Activated CD4-positive, alpha-beta T cell treated with anti-CD3 and anti-CD28 coated beads for 4 hours (primary cell): Measurements from ENCODE around the gene AGAP1.

Experiments used
- DNase-seq, 2 donors: peaks; one replicate each; pipeline ENCODE4 v3.0.0-alpha.2; 2020

Gene AGAP1

DNA sequence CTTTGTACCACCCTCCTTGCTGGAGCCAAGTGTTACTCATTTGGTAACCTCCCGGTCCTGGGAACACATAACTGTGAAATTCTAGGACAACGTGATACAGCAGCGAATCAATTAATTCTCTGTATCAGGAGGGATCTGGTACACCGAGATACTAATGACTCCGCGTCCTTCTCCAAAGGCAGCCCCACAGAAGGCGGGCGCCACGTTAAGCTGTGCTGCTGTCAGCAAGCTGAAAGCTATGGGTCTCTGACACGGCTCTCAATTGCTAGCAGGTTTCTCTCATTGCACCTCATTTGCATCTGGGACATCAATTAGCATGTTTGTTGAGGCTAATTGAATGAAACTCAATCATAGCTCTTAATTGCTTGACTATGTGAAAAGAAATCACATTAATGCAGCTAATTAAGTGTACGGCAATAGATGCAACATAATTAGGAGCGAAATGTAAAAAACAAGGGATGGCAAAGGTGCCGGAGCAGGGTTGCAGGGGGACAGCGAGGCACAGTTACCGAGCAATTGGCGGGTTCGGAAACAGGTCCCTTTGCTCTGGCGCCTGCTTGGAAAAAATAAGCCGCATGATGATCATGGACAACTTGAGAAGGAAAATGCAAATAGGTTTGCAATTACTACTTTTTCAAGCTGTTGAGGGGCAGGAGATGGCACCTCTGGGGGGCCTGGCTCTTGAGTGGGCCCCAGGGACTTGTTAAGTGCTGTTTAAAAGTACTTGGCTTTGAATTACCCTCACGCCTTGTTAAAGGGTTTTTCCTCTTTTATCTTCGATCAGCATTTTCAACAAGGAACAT is 410.1 kb downstream of the AGAP1 start:
- DNase-seq, result no peak

DNA sequence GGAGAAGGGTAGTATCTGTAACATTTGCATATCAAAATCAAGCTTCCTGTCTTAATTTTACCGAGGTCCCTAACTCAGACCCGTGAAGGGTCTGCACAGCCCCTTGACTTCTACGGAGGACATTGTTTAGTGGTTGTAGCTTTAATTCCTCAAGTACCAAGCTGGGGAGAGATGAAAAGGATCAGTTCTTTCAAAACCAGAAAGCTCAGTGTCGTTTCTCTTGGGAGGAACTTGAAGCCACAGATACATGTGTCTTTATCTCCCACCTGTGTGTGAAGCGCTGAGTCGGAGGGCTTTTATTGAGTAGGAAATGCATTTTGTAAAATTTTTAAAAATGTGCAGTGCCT is 410.7 kb downstream of the AGAP1 start:
- no peak for DNase-seq

DNA sequence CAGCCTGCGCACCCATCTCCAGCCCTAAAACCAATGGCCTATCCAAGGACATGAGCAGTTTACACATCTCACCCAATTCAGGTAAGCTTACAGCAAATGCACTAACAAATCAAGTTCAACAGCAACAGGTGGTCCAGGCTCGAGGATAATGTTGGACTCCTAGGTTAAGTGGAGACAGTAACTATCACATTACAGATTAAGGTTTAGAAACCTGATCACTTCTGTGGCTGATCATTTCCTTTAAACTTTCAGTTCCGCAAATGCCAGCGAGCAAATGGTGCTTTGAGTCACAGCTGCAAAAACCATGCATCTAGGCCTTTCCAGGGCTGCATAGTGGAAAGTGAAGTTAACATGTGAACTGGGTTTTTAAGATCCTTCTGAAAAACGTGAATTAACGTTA is 415.0 kb downstream of the AGAP1 start:
- DNase-seq, result no peak

DNA sequence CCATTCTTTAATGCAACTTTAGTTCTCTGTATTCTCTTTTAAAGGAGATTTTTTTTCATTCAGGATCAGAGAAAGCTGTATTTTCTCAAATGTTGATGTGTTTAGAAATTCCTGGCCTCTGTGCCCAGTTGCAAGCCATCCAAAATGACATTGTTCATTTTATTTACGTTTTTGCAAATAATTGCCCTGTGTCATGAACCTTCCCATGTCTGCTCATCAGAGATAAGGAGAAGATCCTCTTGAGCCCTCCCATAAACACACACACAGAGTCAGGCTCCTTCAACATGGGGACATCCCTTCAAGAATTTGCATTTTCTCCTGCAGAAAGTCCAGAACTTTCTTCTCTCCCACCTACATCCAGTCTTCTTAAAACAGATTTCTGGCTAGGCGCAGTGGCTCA is 415.5 kb downstream of the AGAP1 start:
- DNase-seq, result no peak

DNA sequence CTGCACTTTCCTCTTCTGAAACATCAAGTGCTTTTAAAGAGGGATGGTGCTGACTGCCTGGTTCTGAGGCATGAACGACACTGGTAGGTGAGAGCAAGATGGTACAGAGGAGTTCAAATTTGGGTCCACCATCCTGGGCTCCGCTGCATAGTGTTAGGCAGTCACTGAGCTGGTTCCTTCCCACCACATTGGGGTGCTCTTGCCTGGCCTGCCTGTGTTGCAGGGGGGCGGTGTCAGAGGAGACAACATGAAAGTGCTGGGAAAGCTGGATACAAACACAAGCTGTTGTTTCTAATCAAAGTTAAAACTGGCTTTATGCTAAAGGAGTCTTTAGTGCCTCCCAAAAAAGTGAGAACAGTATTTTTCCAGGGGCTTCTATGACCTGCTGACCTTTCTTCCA is 416.2 kb downstream of the AGAP1 start:
- DNase-seq, result no peak

DNA sequence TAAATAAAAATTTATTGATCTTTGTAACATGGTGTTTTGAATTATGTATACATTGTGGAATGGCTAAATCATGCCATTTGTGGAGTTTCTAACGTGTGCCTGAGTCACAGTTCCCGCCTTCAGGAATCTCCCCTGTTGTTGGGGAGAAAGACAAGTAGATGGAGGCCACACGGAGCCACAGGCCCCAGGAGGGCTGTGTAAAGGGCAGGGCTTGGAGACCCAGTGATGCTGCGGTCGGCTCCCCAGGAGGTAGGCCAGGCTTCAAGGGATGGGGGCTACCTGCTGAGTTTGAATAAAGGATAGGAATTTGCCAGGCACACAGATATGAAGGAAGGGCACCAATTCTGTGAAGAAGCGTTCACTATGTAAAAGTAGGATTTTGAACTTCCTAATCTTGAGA is 417.3 kb downstream of the AGAP1 start:
- no peak for DNase-seq

DNA sequence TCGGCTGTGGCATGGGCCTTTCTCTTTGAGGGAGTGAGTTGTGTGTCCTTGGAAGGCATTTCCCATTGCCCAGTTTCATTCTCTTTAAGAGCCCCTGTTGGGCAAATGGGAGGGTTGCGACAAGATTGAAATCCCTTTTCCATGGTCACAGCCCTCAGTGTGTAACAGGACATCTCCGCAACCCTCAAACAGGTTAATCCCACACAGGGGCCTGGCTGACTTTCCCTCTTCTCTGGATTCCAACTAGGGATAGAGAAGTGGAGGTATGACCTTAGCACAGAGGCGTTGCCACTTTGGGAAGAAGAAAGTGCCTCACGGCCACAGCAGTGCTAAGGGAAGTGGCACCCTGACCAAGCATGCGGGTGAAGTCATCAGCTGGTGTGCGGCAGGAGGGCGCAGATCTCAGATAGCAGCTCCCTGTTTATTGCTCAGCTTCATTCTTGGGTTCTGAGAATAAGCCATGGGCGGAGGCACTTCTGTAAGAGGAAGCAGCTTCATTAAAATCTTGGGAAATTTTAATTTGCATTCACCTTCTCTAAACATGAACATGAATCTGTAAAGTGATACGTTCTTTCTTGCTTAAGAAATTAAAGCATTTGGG is 417.9 kb downstream of the AGAP1 start:
- no peak for DNase-seq

DNA sequence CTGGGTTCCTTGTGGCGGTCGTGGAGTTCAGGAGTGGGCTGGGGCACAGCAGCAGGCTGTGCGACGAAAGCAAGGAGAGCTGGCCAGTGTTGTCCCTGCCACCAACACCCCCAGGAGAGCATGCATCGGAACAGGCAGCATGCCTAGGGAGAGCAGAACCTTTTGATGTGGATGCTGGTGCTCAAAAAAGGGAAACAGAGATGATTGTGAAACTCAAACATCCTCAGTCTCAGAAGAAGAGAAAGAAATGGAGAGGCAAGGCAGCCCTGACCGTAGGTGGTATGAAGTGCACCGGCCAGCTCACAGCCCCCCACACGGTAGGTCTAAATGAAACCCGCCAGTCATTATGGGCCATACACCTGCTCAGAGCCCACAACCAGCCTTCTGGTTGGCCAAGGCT is 420.9 kb downstream of the AGAP1 start:
- no peak for DNase-seq

DNA sequence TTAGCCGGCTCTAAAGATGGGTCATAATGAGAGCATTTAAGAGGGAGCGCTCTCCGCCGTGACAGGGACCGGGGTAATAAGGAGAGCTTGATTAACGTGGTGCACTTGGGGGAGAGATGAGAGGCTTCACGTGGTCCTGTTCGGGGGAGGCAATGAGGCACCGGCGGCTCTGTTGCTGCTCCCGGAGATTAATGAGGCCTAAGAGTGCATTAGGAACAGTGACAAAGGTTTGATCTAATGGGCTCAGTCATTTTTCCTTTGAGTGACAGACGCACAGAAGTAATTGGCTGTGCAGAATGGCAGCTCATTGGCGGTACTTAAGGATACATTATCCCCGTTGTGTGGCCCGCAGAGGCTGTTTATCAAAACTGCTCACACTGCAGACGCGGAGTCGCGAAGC is 423.7 kb downstream of the AGAP1 start:
- no peak for DNase-seq

DNA sequence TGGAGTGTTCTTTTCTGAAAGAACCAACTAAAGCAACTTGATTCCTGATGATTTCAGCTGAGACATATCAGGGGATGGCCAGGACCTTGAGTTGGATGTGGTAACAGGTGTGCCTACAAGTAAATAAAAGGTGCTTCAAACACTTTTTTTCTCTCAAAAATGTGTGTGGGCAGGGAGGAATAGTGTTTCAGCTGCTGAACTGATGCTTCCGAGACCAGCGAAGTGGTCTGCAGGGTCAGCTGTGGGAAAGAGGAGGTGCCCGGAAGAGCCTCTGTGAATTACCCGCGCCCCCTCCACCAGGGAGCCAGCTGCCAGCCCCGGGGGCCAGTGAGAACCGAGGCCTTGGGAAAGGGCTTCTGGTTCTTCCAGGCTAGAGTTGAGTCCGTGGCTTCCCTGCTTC is 425.0 kb downstream of the AGAP1 start:
- DNase-seq, result no peak

DNA sequence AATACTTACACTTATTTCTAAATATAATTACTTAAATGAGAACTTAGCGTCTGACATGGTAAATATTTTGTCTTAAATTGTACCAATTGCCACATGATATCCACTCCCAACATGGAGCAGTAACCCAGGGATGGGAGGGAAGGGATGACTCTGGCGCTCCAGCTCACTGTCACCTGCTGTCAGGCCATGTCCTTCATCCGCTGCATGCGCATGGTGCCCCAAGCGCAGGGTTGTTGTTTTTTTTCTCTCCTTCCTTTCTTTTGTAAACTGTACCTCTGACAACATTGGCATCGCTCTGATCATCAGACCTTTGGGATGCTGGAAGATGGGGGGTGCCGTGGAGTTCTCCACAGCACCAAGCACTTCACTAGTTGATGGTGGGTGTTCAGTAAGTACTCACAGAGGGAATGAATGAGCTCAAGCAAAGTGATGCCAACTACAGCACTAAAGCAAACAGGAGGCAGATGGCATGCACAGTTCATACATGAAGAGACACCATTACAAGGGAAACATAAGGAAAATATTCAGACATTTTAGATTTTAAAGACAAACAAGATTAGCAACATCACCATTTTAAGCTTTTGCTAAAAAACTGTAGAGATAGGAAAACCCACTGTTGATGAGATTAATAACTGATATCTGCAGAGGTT is 426.5 kb downstream of the AGAP1 start:
- DNase-seq, result no peak

DNA sequence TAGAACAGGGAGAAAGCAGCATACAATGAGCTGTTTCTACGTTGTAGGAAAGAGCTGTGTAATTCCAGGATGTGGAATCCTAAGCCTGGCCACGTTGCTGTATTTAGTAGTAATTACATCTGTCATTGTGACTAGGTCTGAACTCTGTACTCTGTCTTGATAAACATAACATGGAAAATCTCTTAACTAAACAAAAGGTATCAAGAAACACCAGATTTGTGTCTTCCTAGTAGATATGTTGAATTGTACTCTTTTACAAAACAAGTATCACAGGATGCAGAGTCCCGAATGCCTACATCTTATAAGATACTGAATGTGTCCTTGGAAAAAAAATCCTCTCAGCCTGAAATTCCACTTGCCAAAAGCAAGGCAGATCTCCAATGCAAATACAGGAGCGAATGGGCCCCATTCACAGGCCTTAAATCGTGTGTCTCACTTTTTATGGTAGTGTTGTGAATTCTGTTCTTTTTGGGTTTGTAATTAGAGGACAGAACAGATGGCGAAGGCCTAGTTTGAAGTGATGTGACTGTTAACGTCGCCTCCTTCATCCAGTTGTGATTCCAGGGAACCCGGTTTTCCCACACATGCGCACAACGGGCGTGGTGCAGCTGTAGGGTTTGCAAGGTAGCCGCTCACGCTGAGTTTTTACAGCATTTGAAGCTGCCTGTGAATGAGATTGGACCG is 427.8 kb downstream of the AGAP1 start:
- no peak for DNase-seq

DNA sequence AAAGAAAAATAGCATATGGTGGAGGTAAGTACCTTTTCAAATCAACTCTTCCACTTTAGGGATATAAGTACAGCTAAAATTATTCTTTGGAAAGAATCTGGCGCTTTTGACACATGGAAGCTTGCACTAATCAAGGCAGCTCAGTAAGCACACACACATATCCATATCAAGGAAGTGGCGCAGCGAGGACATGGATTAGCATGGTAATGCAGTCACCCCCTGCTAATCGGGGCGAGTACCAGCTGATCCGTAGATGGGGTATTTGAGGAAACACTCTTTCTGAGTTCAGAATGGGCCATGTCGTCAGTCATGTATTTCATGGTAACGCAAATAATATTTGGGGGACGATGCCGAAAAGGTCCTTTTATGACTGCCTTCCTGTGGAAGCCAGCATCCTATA is 429.0 kb downstream of the AGAP1 start:
- DNase-seq, result no peak

DNA sequence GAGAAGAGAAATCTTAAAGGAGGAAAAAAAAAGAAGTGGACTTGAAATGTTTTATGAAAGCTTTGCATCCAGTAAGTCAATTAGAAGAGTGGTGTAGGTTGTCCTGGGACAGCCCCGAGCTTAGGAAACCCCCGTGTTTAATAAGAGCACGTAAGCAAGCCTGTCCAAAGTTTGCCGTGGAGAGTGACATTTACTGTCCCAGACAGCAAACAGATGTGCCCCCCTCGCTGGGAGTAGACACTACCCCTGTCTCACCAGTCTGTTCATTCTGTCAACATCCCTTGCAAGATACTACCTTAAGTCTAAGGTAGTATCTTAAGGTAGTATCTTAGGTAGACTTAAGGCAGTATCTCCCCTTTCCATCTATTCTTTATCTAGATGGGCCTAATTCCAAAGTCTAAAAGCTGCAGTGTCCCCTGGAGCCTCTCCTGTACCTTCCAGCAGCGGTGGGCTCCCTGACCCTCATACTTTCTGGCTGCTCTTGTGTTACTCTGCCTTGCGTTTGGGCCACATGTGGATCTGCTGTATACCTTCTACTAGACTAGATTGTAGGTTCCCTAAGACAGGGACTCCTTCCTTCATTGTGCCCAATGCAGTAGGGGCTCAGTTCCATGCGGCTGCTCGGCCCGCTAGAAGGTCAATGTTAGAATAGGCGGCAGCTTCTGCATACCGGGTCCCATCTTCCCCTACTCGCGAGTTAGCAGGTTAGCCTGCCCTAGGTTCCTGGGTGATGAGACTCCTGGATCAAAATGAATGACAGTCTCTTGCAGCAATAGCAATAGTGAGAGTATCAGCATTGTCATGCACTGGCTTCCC is 430.2 kb downstream of the AGAP1 start:
- DNase-seq, result no peak

DNA sequence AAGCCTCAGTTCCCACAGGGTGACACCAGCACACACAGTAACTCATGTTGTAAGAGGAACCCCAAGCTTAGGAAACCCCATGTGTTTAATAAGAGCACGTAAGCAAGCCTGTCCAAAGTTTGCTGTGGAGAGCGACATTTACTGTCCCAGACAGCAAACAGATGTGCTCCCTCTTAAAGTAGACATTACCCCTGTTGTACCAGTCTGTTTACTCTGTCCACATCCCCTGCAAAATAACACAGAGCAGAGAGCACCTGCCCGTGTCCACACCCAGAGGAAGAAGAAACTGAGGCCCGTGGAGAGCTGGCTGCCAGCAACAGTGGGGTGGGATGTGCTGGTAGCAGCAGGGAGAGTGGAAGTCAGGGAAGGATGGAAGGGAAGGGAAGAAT is 430.8 kb downstream of the AGAP1 start:
- DNase-seq, result no peak

DNA sequence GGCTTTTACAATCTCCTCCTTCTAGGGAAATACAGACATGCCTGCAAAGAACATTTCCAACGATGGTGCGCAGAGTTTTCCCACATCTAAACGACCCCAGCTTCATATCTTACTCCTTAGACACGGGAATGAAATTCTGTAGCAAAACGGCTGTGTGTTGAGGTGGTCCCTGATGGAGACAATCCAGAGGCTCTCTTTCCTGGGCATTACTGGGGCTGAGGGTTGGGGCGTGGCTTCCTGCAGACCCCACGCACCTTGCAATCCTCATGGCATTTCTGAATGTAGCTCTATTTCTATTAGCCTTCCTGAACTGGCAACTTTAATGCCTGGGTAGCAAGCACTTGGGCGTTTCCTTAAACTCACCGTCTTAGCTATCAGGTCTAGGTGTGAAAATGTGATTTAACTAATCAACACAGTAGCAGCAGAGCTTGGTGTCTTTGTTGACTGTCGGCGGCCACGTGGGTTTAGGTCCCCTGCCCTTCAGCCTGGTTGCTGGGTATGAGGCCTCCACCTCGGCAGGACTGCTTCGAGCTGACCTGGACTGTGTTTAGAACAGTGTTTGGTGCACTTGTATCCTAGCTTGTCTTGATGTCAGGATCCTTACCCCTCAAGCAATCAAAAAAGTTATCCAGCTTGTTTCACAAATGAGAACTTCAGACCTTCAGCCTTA is 431.5 kb downstream of the AGAP1 start:
- no peak for DNase-seq

DNA sequence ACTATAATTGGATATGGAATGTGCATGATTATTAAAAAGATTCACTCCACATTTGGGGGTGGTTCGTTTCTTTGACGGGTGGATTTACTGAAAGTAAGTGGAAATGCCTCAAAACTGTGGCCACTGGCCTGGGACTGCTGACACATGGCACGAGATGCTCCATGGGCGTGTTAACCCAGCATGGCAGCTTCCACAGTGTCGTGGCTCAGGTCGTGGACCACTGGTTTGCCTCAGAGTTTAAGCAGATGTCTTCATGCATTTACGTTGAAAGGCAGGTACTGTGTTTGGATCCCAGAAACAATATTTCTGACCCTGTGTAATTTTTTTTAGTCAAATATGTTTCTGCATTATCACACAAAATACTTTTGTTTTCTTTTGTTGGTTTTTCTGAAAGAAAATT is 432.4 kb downstream of the AGAP1 start:
- DNase-seq, result no peak

DNA sequence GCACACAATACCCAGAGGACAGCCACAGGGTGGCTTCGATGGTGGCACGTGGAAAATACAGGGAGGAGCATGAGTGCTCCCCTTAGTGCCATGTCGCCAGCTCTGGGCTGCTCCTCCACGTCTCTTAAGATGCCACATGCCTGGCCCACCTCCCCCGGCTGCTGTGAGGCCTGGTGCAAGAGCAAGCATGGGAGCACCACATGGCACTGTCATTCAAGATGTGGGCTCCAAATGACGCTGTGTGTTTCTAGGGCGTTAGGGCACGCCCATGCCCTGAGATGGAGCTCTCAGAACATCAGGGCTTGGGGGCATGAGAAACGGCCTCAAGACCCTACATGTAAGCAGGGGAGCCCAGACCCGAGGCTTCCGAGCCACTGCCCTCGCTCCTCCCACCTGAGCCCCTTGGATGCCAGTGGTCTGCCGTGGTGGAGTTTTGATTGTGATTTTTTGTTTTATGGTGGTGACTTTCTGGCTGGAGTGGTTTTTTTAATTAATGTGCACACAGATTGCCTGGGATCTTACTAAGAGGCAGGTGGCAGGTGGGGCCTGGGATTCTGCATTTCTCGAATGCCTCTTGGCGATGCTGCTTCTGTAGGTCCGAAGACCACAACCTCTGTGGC is 435.0 kb downstream of the AGAP1 start:
- DNase-seq, result no peak

DNA sequence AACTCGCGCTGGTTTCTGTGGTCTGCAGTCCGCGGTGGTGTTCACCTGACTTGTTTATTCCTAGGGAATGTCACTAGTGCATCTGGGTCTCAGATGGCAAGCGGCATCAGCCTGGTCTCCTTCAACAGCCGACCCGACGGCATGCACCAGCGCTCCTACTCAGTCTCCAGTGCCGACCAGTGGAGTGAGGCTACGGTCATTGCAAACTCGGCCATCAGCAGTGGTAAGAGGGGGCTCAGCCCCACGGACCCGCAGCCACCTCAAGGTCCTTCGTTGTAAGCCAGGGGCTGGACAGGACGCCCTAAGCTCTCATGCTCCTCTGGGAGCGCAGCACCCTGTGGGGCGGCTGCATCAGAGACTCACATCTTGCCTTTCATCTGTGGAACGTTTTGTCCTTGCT is 436.9 kb downstream of the AGAP1 start:
- DNase-seq, result no peak

DNA sequence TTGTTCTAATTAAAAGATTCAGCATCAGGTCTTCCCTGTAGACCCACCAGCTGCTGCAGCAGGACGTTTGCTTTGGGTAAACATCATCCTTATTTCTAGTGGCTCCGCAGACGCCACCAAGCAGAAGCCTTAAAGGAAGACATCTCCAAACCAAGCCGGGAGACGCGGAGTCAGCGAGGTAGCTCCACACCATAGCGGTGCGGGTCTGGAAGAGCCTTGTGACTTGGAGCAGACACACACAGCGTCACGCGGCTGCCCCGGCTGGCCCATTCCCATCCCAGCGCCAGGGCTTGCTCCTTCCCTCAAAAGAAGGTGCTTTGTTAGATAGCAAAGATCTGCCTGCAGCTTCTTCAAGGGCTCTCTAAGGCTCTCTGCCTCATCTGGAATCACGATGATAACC is 437.8 kb downstream of the AGAP1 start:
- DNase-seq, result no peak

DNA sequence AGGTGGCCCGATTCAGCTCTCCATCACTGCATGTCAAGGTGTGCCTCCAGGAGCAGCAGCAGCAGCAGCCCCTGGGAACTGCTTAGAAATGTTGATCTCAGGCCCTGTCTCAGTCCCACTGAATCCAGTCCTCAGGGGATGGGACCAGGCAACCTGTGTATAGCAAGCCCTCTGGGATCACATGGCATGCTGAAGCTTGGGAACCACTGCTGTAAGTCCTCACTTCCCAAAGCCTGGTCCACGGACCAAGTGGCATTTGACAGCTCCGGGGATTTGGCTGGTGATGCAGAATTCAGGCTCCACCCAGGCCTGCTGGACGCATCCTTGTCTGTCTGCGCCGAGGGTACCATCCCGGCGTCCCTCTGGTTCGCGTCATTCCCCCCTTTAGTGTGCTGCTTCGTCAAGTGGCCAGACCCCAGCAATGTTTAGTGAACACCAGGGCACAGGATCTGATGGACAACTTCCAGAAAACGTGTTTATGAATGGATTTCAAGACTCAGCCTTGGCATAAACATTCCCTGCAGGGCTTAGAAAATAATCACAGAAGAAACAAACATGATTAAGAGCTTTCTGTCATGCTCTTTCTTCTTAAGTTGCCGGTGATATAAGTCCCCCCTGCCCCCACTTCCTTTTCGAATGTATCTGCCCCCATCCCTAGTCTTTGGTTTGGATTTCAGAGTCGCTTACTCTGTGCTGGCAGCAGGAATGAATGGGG is 440.4 kb downstream of the AGAP1 start:
- no peak for DNase-seq
